Activated naive CD4-positive, alpha-beta T cell treated with anti-CD3 and anti-CD28 coated beads, Interleukin-2, amount 10 ng/mL, durations not matched to agents 5 hours and 36 hours (primary cell): Measurements from ENCODE around the gene CYP2U1. TPM values are rescaled to one million over a fixed set of nuclear protein-coding genes. Genes with fewer than 3 reads are reported as not detected.

ENCODE experiments used
- total RNA-seq, 2 experiments: library from RNA; stranded (reverse); gene quantifications; one replicate each; pipeline ENCODE4 v1.2.3, GENCODE V29; 2021

The CYP2U1 gene
- total RNA-seq: 1 to 10 TPM; 3.3 to 3.4 TPM

DNA sequence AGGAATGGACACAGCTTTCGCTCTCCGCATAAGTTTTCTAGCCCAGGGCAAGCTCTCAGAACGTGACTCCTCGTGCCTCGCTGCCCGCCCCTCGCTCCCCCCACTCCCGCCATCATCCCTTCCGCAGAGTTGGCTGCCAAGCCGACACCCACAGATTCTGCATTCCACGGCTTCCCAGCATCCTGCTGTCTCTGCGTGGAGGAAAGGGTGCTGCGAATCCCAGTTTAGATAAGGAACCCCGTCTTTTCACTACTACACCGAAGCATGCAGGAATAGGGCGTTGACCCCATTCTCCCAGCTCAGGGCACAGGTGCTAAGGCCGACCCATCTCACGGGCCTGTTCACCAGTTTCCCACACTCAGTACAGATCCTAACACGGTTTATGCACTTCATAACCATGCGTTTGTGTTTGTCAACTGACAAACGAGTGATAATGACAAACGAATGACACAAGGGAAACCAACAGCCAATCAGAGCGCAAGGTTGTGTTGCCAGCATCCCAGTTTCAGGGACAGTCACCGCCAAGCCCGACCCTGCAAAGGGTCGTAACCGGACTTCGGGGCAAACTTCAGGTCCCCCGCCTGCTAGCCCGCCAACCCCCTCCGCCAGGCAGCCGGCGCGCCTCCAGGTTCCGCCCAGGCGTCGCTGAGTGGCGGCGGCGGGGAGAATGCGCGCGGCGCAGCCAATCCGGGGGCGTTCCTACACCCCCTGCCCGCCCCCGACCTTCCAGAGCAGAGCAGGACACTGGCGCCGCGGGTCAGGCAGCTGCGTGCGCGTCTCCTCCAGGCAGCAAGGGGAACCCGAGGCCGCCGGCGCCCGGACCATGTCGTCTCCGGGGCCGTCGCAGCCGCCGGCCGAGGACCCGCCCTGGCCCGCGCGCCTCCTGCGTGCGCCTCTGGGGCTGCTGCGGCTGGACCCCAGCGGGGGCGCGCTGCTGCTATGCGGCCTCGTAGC, at the start of gene CYP2U1:
Gene CYP2U1 (plus strand): TSS at position 729 of the 954 bp plus-strand sequence. CDS start 95 bp downstream, at position 824.

DNA sequence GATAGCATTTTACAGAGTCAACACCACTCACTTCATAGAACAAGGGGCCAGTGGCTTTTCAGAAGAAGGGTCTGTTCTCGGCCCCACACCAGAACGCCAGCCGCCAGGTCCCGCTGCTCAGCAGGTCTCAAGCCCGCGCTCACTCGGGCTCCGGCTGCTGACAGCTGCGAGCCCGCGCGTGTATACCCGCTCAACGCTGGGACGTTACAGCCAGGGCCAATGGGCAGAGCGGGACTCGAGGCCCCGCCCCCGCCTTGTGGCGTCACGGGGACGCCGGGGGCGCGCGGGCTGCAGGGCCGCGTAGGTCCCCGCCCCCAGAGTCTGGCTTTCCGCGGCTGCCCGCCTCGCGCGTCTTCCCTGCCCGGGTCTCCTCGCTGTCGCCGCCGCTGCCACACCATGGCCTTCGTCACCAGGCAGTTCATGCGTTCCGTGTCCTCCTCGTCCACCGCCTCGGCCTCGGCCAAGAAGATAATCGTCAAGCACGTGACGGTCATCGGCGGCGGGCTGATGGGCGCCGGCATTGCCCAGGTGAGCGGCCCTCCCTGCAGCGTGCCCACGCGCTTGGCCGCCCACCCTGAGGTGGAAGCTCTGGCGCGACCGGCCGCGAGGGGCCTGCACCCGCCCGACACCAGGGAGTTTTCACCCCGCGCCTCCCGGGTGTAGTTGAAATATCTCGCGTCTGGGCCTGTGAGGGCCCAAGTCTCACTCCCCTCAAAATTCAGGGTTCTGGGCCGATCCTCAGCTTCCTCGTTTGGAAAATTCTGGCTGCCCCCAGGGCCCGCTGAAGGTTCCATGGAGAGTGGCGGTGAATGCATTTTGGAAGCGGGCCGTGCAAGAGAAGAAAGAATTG, 58.4 kb downstream of the CYP2U1 start, which contains the start of gene HADH:
Gene HADH (plus strand): TSS at position 353 of the 850 bp plus-strand sequence. CDS start 44 bp downstream, at position 397.

Other genes with a start within 250 kb of the CYP2U1 start
- gene PAPSS1, start 211.3 kb upstream of the CYP2U1 start, total RNA-seq: 10 to 100 TPM; 18.6 to 20.8 TPM
- gene SGMS2, start 106.6 kb upstream of the CYP2U1 start, total RNA-seq: under 1 TPM in 1 of 2 experiments, not detected in 1; 0.05 TPM
- 10 to 100 TPM; 44.7 to 46.0 TPM for gene HADH, start 58.3 kb downstream of the CYP2U1 start, total RNA-seq
- gene LEF1, start 237.4 kb downstream of the CYP2U1 start, total RNA-seq: 100 to 1,000 TPM; 395 to 423 TPM